Heart left ventricle (tissue), 16 donors: Measurements from ENCODE around the gene ST3GAL6. TPM values are rescaled to one million over a fixed set of nuclear protein-coding genes. Genes with fewer than 3 reads are reported as not detected.

ENCODE experiments used
- ATAC-seq, 4 donors: fragments of 200-7000 bp; cut with Tn5 transposase; one replicate each; pipeline ENCODE4 v1.9.1; 2020 to 2022; ENCODE audit warnings: moderate library complexity in 4 of 4, mild to moderate bottlenecking in 3 of 4, moderate number of reproducible peaks in 1 of 4
- DNase-seq, 5 donors: peaks; one replicate each; pipeline ENCODE4 v3.0.0-alpha.2; 2020
- H3K27ac ChIP-seq, 12 donors: fragments of 200-600 bp; sonication (generic) in 4 of 12; one replicate each; pipeline versions ENCODE4 v1.5.0 to v1.8.0; 2016 to 2022; ENCODE audit warnings: mild to moderate bottlenecking in 2 of 12
- H3K27me3 ChIP-seq, 9 donors: fragments of 200-600 bp; sonication (generic) in 2 of 9; one replicate each; pipeline versions ENCODE4 v1.5.1 to v1.8.0; 2016 to 2022; ENCODE audit warnings: mild to moderate bottlenecking in 3 of 9
- H3K36me3 ChIP-seq, 9 donors: fragments of 200-600 bp; sonication (generic) in 2 of 9; one replicate each; pipeline versions ENCODE4 v1.5.0 to v1.8.0; 2018 to 2022; ENCODE audit warnings: mild to moderate bottlenecking in 2 of 9
- H3K4me1 ChIP-seq, 12 donors: fragments of 200-600 bp; sonication (generic) in 4 of 12; one replicate each; pipeline versions ENCODE4 v1.5.0 to v1.8.0; 2016 to 2022; ENCODE audit warnings: mild to moderate bottlenecking in 3 of 12
- H3K4me3 ChIP-seq, 12 donors: fragments of 200-600 bp; sonication (generic) in 4 of 12; one replicate each; pipeline versions ENCODE4 v1.5.0 to v1.8.0; 2017 to 2022; ENCODE audit warnings: mild to moderate bottlenecking in 9 of 12, moderate library complexity in 4 of 12
- H3K9me3 ChIP-seq, 12 donors: fragments of 200-600 bp; sonication (generic) in 4 of 12; one replicate each; pipeline versions ENCODE4 v1.5.0 to v1.8.0; 2016 to 2022; ENCODE audit warnings: mild to moderate bottlenecking in 1 of 12
- CTCF ChIP-seq, 12 donors: fragments of 200-600 bp; sonication (generic) in 4 of 12; IDR thresholded peaks; one replicate each; pipeline versions ENCODE4 v1.5.0 to v1.8.0; 2018 to 2022; ENCODE audit warnings: antibody characterized with exemption in 12 of 12, mild to moderate bottlenecking in 5 of 12
- POLR2A ChIP-seq, 2 donors: fragments of 450-650 bp; IDR thresholded peaks; one replicate each; pipeline ENCODE4 v1.6.1; 2017; ENCODE audit warnings: antibody characterized with exemption in 2 of 2, mild to moderate bottlenecking in 2 of 2, moderate library complexity in 2 of 2
- WGBS, 4 donors: extraction: QIAGEN DNeasy Blood & Tissue Kit in 2 of 4; methylation state at CpG; one replicate each; pipeline versions ENCODE4 v1.1.5 to v1.1.7; 2013 to 2018; 5-methylcytosine and 5-hydroxymethylcytosine counted together
- intact Hi-C, 10 donors: fragments of 100-400 bp; cut with DNase I; formaldehyde crosslinking; loops; one replicate each; pipeline versions ENCODE4 v1.11.1 to v1.14.2; 2022
- polyA plus RNA-seq, 2 donors: library from polyadenylated mRNA; stranded (reverse); fragments of 200-250 nt; gene quantifications; one replicate each; pipeline ENCODE4 v1.2.3, GENCODE V29; 2013
- total RNA-seq, 9 donors: library from RNA; depleted of rRNA in 2 of 9; stranded (reverse); fragments of >200 nt in 2 of 9; fragmentation: NEBNext Ultra II Directional in 3 of 9; extraction: Animal tissue kit (Norgen Biotek cat#: 25700) in 3 of 9; gene quantifications; one replicate each; pipeline versions ENCODE4 v1.1.0 to v1.2.4, GENCODE V29; 2016 to 2023
- donor health status: ischemic (EF 13 %, LVEDD 7.1; RV severe dilation, severe dysfunction).
- donor health status: healthy with polysubstance abuse.
- donor health status: DM: no; HTN: yes; CAD: no.
- donor health status: DM: no; HTN: no; CAD: no.
- donor health status: ischemic (EF 25% LVEDD 6.9; RV normal size, moderate dysfunction).
- donor health status: ischemic (EF 25% LVEDD 5.7; RV mildly dilated, moderate dysfunction).
- donor health status: healthy.
- donor health status: DM: yes; HTN: yes; CAD: no.
- donor health status: ischemic (EF 35%, LVEDD 5.7; RV mildly dilated, moderate dysfunction).
- donor health status: nonischemic (EF 11% LVEDD 7.7; RV severe dilation, severe dysfunction).
- donor health status: DM: yes; HTN: yes; CAD: no.
- donor health status: PGD.
- donor health status: ischemic (EF 29% LVEDD 5.4; RV normal size, mild dysfunction).
- donor health status: nonischemic (EF 23%, LVEDD 6.1; RV moderate dilation, normal function).

ST3GAL6 gene
- total and polyA plus RNA-seq, 11 donors, result 35.3 to 95.9 (median 64.5) TPM

GRCh38 chr3:98746122-98746521 is 17.0 kb upstream of the ST3GAL6 start:
- WGBS, 4 donors, result 82 to 87% (median 84%) methylated on average over 4 of the region's 4 CpGs
- no peak for DNase-seq
- intact Hi-C loops, result no loop called here
- Histone ChIP-seq H3K27ac (peak overlapping the region in 9 of 12 donors; percentile 8 to 77 (median 67)), H3K4me1 (peaks cover 0 to 64% (median 30%) of the 10 kb centered on the region in 12 donors), H3K27me3 (no peaks in the 10 kb centered on the region), H3K36me3 (no peaks in the 10 kb centered on the region), H3K4me3 (no peak overlapping the region), H3K9me3 (no peaks in the 10 kb centered on the region)
- TF ChIP-seq POLR2A (IDR thresholded peaks at IDR 0.05) (no peak), CTCF (IDR thresholded peaks at IDR 0.05) (no peak)
- ATAC-seq, result no peak

DNA sequence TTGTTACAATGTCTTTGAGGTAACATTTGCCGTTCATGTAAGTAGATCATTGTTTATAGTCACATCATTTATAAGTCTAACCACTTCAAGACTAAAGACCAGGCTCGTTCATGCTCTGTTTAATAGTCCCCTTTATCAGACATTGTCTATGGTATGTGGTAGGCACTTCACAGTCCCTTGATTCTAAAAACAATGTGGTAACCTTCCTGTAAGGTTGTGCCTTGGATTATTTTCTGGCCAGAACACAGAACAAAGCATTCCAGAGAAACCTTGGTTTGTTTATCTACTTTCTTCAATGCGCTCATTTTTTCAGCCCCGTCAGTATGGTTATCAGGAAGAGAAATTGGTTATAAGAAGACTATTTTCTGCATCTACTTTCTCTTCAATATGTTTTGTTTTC is 16.3 kb upstream of the ST3GAL6 start:
- WGBS, 4 donors, result 39 to 55% (median 49%) methylated on average over 4 of the region's 4 CpGs
- DNase-seq (no peak), ATAC-seq (peak in 1 of 4 donors; percentile 51)
- H3K27me3 ChIP-seq, result no peaks in the 10 kb centered on the region
- H3K4me3 ChIP-seq, result peak overlapping the region in 1 of 12 donors; percentile 2
- no peaks in the 10 kb centered on the region for H3K36me3 ChIP-seq
- H3K4me1 ChIP-seq, result peaks cover 0 to 58% (median 28%) of the 10 kb centered on the region in 12 donors
- H3K9me3 ChIP-seq, result no peaks in the 10 kb centered on the region
- peak overlapping the region; percentile 35 to 77 (median 66) for H3K27ac ChIP-seq
- TF ChIP-seq POLR2A (IDR thresholded peaks at IDR 0.05), result no peak
- intact Hi-C loops, result no loop called here

DNA sequence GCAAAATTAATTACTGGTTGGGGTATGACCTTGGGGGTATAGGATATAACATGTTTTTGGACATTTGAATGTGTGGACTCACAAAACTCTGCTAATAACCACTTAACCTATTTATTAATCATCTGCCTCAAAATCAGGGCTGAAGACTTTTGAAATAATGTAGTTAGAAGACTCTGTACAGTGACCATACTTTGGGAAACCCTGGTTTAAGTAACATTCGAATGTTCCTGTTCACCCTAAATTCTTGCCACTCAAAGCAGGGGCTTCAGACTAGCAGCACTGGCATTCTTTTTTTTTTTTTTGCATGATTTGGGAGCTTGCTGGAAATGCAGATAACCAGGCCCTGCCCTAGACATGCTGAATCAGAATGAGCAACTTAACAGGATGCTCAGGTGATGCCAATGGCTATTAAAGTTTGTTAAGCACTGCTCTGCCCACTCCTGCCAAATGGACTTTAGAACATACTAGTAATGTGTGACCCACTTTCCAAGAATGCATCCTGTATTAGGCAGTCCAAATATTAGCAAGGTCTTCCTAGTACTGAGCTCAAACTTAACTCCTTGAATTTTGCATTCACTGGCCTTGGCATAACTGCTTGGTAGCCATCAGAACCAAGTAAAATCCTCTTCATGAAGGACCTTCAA is 12.7 kb upstream of the ST3GAL6 start:
- H3K27ac ChIP-seq, result peak overlapping the region in 11 of 12 donors; percentile 36 to 77 (median 67)
- intact Hi-C loops, result no loop called here
- peaks cover 0 to 54% (median 26%) of the 10 kb centered on the region in 12 donors for H3K4me1 ChIP-seq
- 72 to 86% (median 80%) methylated on average over 1 of the region's 1 CpG for WGBS, 4 donors
- H3K9me3 ChIP-seq, result no peaks in the 10 kb centered on the region
- DNase-seq (no peak), ATAC-seq (peak; percentile 68 to 85 (median 74))
- H3K27me3 ChIP-seq, result no peaks in the 10 kb centered on the region
- no peak overlapping the region for H3K4me3 ChIP-seq
- no peaks in the 10 kb centered on the region for H3K36me3 ChIP-seq
- TF ChIP-seq CTCF (IDR thresholded peaks at IDR 0.05) (no peak), POLR2A (IDR thresholded peaks at IDR 0.05) (no peak)

DNA sequence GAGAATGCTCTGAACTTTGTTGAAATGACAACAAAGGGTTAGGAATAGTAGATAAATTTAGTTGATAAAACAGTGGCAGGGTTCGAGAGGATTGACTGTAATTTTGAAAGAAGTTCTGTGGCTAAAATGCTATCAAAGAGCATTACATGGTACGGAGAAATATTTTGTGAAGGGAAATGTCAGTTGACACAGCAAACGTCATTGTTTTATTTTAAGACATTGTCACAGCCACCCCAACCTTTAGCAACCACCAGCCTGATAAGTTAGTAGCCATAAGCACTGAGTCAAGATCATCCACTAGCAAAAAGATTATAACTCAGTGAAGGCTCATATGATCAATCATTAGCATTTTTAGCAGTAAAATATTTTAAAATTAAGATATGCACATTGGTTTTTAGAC is 8.7 kb upstream of the ST3GAL6 start:
- Histone ChIP-seq H3K27ac (peak overlapping the region; percentile 59 to 93 (median 78)), H3K4me3 (no peak overlapping the region), H3K36me3 (peaks cover 0 to 4% (median 0%) of the 10 kb centered on the region in 9 donors), H3K4me1 (peaks cover 0 to 51% (median 24%) of the 10 kb centered on the region in 12 donors), H3K27me3 (no peaks in the 10 kb centered on the region), H3K9me3 (no peaks in the 10 kb centered on the region)
- no peak for DNase-seq
- intact Hi-C loops, result no loop called here
- WGBS, 4 donors, result 13 to 32% (median 23%) methylated on average over 3 of the region's 3 CpGs
- TF ChIP-seq POLR2A (IDR thresholded peaks at IDR 0.05) (peak in 1 of 2 donors; percentile 36), CTCF (IDR thresholded peaks at IDR 0.05) (no peak)
- ATAC-seq, result peak; percentile 82 to 88 (median 87)
